NT2/D1 (cell line): ENCODE results near the gene RBM28.

Experiments
- DNase-seq: peaks from one replicate; pipeline ENCODE4 v3.0.0-alpha.2; 2011; ENCODE audit warnings: low read depth, low spot score
- H3K27me3 ChIP-seq: 2 replicates; pipeline ENCODE4 v1.6.0; 2011; ENCODE audit warnings: mild to moderate bottlenecking; ENCODE audit not compliant: insufficient read length, insufficient read depth
- H3K36me3 ChIP-seq: 2 replicates; pipeline ENCODE4 v1.6.1; 2011; ENCODE audit warnings: mild to moderate bottlenecking, low read length, mixed read lengths; ENCODE audit not compliant: insufficient read depth, insufficient read length
- H3K4me1 ChIP-seq: 2 replicates; pipeline ENCODE4 v1.5.1; 2011; ENCODE audit not compliant: insufficient read depth, insufficient read length
- H3K4me3 ChIP-seq: 2 replicates; pipeline ENCODE4 v1.5.1; 2011; ENCODE audit warnings: low read depth; ENCODE audit not compliant: insufficient read length
- H3K9ac ChIP-seq: 2 replicates; pipeline ENCODE4 v1.6.0; 2011; ENCODE audit warnings: low read depth; ENCODE audit not compliant: insufficient read length
- H3K9me3 ChIP-seq: 2 replicates; pipeline ENCODE4 v1.5.1; 2011; ENCODE audit warnings: mild to moderate bottlenecking, low read length; ENCODE audit not compliant: insufficient read depth
- SUZ12 ChIP-seq: IDR thresholded peaks from 2 replicates; pipeline ENCODE4 v1.6.1; 2011; ENCODE audit not compliant: insufficient read length, insufficient read depth; ENCODE audit errors: extremely low read depth
- YY1 ChIP-seq: IDR thresholded peaks from 2 replicates; pipeline ENCODE4 v1.6.1; 2011; ENCODE audit not compliant: insufficient read length, insufficient read depth
- ZNF274 ChIP-seq: IDR thresholded peaks from 2 replicates; pipeline ENCODE4 v1.6.1; 2011; ENCODE audit warnings: mild to moderate bottlenecking, low read depth, low read length

The RBM28 gene, protein sequence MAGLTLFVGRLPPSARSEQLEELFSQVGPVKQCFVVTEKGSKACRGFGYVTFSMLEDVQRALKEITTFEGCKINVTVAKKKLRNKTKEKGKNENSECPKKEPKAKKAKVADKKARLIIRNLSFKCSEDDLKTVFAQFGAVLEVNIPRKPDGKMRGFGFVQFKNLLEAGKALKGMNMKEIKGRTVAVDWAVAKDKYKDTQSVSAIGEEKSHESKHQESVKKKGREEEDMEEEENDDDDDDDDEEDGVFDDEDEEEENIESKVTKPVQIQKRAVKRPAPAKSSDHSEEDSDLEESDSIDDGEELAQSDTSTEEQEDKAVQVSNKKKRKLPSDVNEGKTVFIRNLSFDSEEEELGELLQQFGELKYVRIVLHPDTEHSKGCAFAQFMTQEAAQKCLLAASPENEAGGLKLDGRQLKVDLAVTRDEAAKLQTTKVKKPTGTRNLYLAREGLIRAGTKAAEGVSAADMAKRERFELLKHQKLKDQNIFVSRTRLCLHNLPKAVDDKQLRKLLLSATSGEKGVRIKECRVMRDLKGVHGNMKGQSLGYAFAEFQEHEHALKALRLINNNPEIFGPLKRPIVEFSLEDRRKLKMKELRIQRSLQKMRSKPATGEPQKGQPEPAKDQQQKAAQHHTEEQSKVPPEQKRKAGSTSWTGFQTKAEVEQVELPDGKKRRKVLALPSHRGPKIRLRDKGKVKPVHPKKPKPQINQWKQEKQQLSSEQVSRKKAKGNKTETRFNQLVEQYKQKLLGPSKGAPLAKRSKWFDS

DNA sequence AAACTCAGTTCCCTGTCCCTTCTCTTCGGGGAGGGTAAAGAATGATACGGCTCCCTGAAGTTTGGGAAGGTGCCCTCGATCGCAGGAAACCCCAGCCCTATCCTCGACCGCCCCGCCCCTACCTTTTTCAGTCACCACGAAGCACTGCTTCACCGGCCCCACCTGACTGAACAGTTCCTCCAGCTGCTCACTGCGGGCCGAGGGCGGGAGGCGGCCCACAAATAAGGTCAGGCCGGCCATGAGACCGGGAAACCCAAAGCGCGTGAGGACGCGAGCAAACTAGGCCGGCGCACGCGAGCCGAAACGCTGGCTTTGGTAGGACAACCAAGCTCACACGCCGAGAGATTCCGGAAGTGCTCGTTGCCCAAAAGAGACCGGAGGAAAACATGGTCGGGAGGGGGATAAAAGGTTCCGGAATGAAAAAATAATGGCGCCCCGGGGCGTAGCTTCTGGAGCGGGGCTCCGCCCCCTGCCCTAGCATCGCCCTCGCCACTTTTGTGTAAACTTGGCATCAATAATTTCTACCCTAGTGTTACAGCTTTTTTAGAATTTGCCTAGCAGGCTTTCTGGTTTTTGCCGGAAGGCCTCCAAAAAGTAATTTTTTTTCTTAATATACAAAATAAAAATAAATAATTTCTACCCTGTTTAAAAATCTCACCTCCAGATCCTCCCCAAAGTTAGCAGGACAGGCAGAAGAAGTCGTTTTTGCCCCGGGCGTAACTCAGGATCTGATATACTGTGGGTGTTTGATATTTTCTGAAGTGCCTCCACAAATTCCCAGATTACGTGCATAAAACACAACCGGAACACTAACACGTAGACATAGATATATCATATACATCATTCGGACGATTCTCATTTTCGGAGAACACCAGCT, at the start of gene RBM28:
TSS of gene RBM28 (minus strand) at position 355 of the 877 bp plus-strand sequence. CDS start at position 240, 115 bp downstream.
- no peaks in the 10 kb centered on the region for H3K4me1 ChIP-seq
- H3K36me3 ChIP-seq: peaks cover 27% of the 10 kb centered on the region
- no peak for TF ChIP-seq ZNF274
- TF ChIP-seq YY1: peak; percentile 70
- H3K9ac ChIP-seq: peak within 1 kb of the TSS; percentile 73
- peak; percentile 89 for DNase-seq
- peak within 1 kb of the TSS; percentile 79 for H3K4me3 ChIP-seq
- no peaks in the 10 kb centered on the region for H3K27me3 ChIP-seq
- no peaks in the 10 kb centered on the region for H3K9me3 ChIP-seq

DNA sequence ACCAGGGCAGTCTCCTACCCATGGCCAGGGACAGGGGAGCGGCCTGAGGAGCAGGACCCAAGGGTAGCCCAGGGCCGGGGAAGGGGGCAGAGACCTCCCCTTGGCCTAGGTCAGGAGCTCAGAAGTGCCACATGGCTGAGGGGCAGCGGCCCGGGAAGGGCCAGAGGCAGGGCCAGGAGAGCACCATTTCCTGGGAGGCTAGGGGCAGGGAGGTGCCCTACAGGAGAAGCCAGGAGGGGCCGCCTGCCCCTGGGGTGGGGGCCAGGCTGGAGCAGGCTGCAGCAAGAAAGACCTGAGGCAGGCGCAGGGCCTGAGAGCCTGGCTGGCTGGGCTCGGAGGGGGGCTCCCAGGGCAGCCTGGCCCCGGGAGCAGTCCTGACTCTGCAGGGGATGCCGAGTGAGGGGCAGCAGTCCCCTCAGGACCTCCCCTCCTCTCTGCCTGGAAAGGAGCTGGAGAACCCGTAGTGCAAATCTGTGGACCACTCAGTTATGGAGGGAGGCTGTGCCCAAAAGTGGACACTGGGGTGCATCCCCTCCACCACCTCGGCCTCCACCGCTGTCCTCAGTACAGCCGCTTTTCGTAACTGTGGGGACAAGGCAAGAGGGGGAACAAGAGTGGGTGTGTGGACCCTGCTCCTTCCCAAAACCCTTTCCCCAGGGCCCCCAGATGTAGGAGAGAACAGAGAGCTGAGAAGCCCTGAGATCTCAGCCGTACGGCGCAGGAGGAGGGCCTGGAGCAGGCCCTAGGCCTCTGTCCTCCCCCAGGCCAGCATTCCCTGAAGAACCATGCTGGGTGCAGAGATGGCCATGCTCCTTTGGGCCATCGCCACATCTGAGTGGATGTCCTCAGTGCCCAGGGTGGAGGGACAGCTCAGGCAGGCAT, 49.0 kb upstream of the RBM28 start:
- Histone ChIP-seq H3K27me3 (no peaks in the 10 kb centered on the region), H3K4me3 (no peak overlapping the region), H3K9ac (no peak overlapping the region), H3K9me3 (no peaks in the 10 kb centered on the region), H3K36me3 (peaks cover 56% of the 10 kb centered on the region), H3K4me1 (peaks cover 10% of the 10 kb centered on the region)
- TF ChIP-seq SUZ12 (no peak), YY1 (no peak), ZNF274 (no peak)
- no peak for DNase-seq

DNA sequence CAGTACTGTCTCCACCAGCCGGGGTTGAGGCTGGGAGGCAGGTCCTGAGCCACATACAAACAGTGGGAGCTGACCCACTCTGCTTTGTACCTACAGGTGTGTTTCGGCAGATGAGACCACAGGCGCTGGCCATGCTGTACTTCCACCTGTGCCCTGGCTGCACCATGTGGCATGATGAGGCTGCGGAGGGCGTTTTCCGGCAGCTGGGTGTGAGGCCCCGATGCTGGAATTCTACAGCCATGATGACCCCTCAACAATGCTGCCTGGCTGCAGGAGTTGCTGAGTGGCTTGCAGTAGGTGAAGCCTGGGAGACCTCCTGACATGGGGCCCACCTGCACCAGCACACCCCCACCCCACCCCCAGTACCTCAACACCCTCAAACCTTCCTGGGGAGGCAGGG, 48.1 kb upstream of the RBM28 start:
- H3K9me3 ChIP-seq: no peaks in the 10 kb centered on the region
- no peak overlapping the region for H3K9ac ChIP-seq
- no peak for DNase-seq
- peaks cover 47% of the 10 kb centered on the region for H3K36me3 ChIP-seq
- H3K4me3 ChIP-seq: no peak overlapping the region
- TF ChIP-seq SUZ12 (no peak), ZNF274 (no peak), YY1 (no peak)
- H3K27me3 ChIP-seq: no peaks in the 10 kb centered on the region
- H3K4me1 ChIP-seq: peaks cover 16% of the 10 kb centered on the region

DNA sequence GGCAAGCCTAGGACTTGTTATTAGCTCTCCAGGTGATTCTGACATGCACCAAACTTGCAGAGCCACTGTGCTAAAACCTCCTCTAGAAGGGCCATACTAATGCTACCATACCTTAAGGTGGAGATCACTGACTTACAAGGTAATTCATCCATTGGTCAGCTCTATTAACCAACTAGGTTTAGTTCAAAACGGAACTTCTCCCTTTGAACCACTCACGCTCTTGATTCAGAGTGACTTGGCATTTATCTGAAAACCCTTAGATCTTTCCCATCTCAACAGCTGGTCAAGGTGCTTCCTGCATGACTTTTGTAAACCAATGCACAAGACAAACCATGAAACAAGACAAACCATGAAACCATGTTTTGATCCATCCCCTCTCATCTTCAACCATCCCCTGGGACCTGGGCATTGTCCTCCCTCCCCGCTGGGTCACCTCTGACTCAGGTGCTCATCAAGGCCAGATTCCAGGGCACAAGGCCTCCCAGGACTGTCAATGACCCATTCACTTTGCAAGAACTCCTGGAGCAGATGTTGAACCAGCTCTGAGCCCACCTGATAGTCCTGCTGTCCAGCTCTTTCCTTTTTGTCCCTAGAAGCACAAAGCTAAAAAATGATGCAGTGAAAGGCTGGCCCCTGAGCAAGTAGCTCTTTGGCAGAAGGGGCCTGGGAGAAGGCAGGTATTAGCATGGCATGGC, 47.3 kb upstream of the RBM28 start:
- TF ChIP-seq SUZ12 (no peak), ZNF274 (no peak)
- DNase-seq: no peak
- Histone ChIP-seq H3K36me3 (peaks cover 39% of the 10 kb centered on the region), H3K9ac (no peak overlapping the region), H3K9me3 (no peaks in the 10 kb centered on the region), H3K4me1 (peaks cover 17% of the 10 kb centered on the region), H3K27me3 (no peaks in the 10 kb centered on the region), H3K4me3 (no peak overlapping the region)

DNA sequence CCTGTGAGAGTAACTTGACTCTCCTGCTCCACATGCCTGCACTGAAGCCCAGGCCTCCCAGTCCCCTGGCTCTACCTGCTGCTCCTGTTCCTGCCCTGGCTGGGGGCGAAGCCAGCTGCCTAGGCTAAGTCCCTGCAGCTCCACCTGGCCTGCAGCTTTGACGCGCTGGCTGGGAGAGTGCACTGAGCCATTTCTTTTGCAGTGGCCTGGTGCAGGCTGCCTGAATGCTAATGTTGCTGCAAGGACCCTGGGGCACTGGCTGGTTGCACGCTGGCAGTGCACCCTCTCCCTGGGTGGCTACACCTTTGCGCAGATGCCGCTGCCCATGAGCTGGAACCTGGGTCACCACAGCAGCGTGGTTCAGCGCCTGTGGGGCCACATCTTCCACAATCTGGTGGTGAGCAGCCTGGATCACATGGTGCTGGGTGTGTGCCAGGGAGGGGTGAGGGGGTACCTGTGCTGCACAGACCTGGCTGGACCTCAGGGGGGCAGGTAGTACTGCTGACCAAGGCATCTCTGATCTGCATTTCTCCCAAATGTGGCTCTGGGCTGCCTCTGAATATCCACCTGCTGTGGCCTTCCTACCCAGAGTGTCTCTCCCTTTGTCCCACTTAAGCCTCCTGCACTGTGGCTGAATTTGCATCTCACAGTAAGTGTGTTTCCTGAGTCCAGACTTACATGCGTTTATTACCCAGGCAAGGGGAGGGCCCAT, 46.1 kb upstream of the RBM28 start:
- Histone ChIP-seq H3K9me3 (no peaks in the 10 kb centered on the region), H3K36me3 (peaks cover 27% of the 10 kb centered on the region), H3K4me3 (no peak overlapping the region), H3K4me1 (peaks cover 17% of the 10 kb centered on the region), H3K27me3 (no peaks in the 10 kb centered on the region), H3K9ac (peak overlapping the region; percentile 9)
- TF ChIP-seq YY1: no peak
- no peak for DNase-seq

DNA sequence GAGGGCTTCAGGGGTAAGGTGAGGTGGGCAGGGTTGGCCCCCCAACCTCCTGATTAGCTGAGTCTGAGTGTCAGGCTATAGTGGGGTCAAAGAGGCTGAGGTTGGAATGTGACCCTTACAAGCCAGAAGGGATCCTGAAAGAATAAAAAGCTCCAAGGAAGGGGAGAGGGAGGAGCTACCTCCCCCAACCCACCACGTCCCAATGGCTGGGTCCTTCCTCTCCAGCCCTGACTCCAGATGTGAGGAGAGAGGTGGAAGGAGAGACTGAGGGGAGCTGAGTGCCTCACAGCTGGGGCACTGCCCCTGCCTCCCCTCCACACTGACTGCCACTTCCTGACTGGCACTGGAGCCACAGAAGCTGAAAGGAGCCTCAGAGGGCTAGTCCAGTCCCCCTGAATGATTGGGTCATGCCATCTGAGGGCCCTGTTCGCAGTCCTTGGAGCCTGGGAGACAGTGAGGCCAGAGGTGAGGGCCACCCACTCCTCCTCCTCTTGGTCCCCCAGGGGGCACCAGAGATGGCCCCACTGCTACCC, 45.4 kb upstream of the RBM28 start:
- Histone ChIP-seq H3K36me3 (peaks cover 23% of the 10 kb centered on the region), H3K9ac (no peak overlapping the region), H3K27me3 (no peaks in the 10 kb centered on the region), H3K4me3 (no peak overlapping the region), H3K9me3 (no peaks in the 10 kb centered on the region), H3K4me1 (peaks cover 17% of the 10 kb centered on the region)
- DNase-seq: no peak
- TF ChIP-seq YY1 (no peak), ZNF274 (no peak), SUZ12 (no peak)
